Ascending aorta (tissue), 2 donors: ENCODE measurements around the gene MED13. TPM values are rescaled to one million over a fixed set of nuclear protein-coding genes. Genes with fewer than 3 reads are reported as not detected.

Experiments used
- DNase-seq, 2 donors: peaks; one replicate each; pipeline ENCODE4 v3.0.0-alpha.2; 2019; ENCODE audit warnings: low spot score in 2 of 2
- H3K27ac ChIP-seq, 2 donors: fragments of 200-600 bp; sonication (generic); one replicate each; pipeline ENCODE4 v1.5.1; 2016 to 2017; ENCODE audit warnings: mild to moderate bottlenecking in 1 of 2
- H3K27me3 ChIP-seq: fragments of 200-600 bp; sonication (generic); one replicate; pipeline ENCODE4 v1.5.1; 2017
- H3K36me3 ChIP-seq, 2 donors: fragments of 200-600 bp; sonication (generic); one replicate each; pipeline ENCODE4 v1.5.1; 2016
- H3K4me1 ChIP-seq, 2 donors: fragments of 200-600 bp; sonication (generic); one replicate each; pipeline ENCODE4 v1.5.1; 2016 to 2017; ENCODE audit warnings: mild to moderate bottlenecking in 1 of 2
- H3K4me3 ChIP-seq, 2 donors: fragments of 200-600 bp; sonication (generic); one replicate each; pipeline ENCODE4 v1.5.1; 2016 to 2017; ENCODE audit warnings: mild to moderate bottlenecking in 1 of 2
- H3K9me3 ChIP-seq, 2 donors: fragments of 200-600 bp; sonication (generic); one replicate each; pipeline ENCODE4 v1.5.1; 2016
- intact Hi-C: fragments of 100-400 bp; cut with DNase I; formaldehyde crosslinking; loops from one replicate; pipeline ENCODE4 v1.15.1; 2023
- total RNA-seq: library from RNA; depleted of rRNA; stranded (reverse); fragments of >200 nt; gene quantifications from one replicate; pipeline ENCODE4 v1.1.0, GENCODE V29; 2016
- TF ChIP-seq, protein P1 (sequence below), 3 experiments: fragments of 200-600 bp in 2 of 3; fragments of 450-650 bp in 1 of 3; sonication (generic) in 2 of 3; IDR thresholded peaks; one replicate each; pipeline ENCODE4 v1.5.1; 2016 to 2019; ENCODE audit warnings: antibody characterized with exemption in 3 of 3, mild to moderate bottlenecking in 1 of 3, moderate library complexity in 1 of 3

Gene MED13
- total RNA-seq, 1 donor from 2014 or later, result 19.5 TPM

DNA sequence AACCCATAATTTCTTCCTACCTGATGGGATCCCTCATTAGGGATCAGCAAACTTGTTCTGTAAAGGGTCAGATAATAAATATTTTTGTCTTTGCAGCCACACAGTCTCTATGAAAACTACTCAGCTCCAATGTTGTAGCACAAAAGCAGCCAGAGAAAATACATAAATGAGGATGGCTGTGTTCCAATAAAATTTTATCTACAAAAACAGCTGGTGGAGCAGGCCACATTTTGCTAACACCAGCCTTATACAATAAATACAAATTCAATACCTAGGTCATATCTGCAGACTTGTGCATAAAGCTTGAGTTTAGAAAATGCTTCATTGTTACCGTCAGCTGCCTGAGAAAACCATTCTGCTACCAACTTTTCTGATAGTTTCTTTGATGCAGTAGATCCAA lies 98.9 kb downstream of the MED13 start:
- H3K27me3 ChIP-seq, result no peaks in the 10 kb centered on the region
- H3K9me3 ChIP-seq, result no peaks in the 10 kb centered on the region
- no peak overlapping the region for H3K4me3 ChIP-seq
- TF ChIP-seq, protein P1, sequence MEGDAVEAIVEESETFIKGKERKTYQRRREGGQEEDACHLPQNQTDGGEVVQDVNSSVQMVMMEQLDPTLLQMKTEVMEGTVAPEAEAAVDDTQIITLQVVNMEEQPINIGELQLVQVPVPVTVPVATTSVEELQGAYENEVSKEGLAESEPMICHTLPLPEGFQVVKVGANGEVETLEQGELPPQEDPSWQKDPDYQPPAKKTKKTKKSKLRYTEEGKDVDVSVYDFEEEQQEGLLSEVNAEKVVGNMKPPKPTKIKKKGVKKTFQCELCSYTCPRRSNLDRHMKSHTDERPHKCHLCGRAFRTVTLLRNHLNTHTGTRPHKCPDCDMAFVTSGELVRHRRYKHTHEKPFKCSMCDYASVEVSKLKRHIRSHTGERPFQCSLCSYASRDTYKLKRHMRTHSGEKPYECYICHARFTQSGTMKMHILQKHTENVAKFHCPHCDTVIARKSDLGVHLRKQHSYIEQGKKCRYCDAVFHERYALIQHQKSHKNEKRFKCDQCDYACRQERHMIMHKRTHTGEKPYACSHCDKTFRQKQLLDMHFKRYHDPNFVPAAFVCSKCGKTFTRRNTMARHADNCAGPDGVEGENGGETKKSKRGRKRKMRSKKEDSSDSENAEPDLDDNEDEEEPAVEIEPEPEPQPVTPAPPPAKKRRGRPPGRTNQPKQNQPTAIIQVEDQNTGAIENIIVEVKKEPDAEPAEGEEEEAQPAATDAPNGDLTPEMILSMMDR (IDR thresholded peaks at IDR 0.05), result no peak
- no peak for DNase-seq
- peaks cover 63 to 83% of the 10 kb centered on the region in 2 donors for H3K36me3 ChIP-seq
- intact Hi-C loops, result no loop called here
- H3K27ac ChIP-seq, result no peak overlapping the region
- no peaks in the 10 kb centered on the region for H3K4me1 ChIP-seq

DNA sequence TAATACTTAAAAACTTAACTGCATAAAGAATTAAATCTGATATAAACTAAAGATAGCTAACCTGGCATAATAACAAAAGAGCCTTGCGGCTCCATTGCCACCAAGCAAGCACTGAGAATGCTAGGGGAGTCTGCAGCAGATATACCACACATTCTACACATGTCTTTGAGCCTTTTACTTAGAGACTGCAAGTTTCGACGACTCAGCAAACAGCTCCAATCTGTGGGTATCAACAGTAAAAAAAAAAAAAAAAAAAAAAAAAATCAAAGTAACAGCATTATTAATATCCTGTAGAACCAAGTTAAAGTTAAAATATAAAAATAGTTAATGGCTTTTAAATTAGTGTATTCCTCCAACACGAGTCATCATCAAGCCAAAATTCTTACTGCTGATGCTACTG lies 109.5 kb downstream of the MED13 start:
- no peak for DNase-seq
- intact Hi-C loops, result no loop called here
- no peak overlapping the region for H3K4me3 ChIP-seq
- H3K9me3 ChIP-seq, result no peaks in the 10 kb centered on the region
- H3K4me1 ChIP-seq, result no peaks in the 10 kb centered on the region
- peaks cover 62 to 86% of the 10 kb centered on the region in 2 donors for H3K36me3 ChIP-seq
- no peak overlapping the region for H3K27ac ChIP-seq
- H3K27me3 ChIP-seq, result no peaks in the 10 kb centered on the region
- TF ChIP-seq, protein P1 (IDR thresholded peaks at IDR 0.05), result no peak

- no peak for DNase-seq
- Histone ChIP-seq H3K4me3 (no peak overlapping the region), H3K9me3 (no peaks in the 10 kb centered on the region), H3K27me3 (no peaks in the 10 kb centered on the region), H3K27ac (no peak overlapping the region), H3K36me3 (peaks cover 68 to 74% of the 10 kb centered on the region in 2 donors), H3K4me1 (no peaks in the 10 kb centered on the region)
- intact Hi-C loops, result no loop called here
- TF ChIP-seq, protein P1 (IDR thresholded peaks at IDR 0.05), result no peak
These were observed 117.6 kb downstream of the MED13 start for GRCh38 chr17:61947367-61948078.

DNA sequence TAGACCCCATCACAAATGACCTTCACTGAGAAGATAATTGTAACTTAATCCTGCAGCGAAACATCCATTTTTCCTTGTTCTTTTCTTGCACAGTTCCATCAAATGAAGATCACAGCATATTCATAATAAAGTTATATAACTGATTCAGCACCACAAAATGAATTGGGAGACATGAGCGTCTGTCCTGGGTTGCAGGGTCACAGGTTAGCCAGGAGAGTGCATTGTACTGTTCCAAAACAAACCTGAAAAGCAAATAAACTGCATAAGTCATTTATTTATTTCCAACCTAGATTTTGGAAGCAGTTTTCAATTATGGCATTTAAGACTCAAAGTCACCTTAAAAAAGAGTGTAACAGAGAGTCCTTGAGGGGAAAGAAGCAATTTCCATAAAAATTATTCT lies 118.7 kb downstream of the MED13 start:
- intact Hi-C loops, result no loop called here
- H3K9me3 ChIP-seq, result no peaks in the 10 kb centered on the region
- no peaks in the 10 kb centered on the region for H3K27me3 ChIP-seq
- no peak overlapping the region for H3K4me3 ChIP-seq
- TF ChIP-seq, protein P1 (IDR thresholded peaks at IDR 0.05), result no peak
- DNase-seq, result no peak
- H3K27ac ChIP-seq, result no peak overlapping the region
- H3K36me3 ChIP-seq, result peaks cover 62 to 63% of the 10 kb centered on the region in 2 donors
- H3K4me1 ChIP-seq, result no peaks in the 10 kb centered on the region

DNA sequence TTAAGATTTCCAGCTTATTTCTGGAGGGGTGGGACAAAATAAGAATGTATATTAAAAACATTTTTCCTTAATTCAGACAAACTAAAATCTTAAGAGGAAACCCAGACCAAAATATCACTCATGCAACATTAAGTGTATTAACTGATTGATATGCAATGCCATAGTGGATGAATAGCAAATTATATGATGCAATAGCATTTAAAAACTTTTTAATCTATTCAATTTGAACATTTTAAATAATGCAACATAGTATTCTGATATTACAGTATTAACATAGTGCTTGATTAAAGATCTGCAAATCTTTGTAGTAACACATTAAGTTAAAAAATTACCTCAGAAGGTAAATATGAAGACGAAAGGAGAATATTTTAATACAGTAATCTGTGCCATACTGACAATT lies 122.0 kb downstream of the MED13 start:
- peaks cover 32 to 33% of the 10 kb centered on the region in 2 donors for H3K36me3 ChIP-seq
- intact Hi-C loops, result no loop called here
- H3K27me3 ChIP-seq, result no peaks in the 10 kb centered on the region
- H3K27ac ChIP-seq, result no peak overlapping the region
- DNase-seq, result no peak
- no peaks in the 10 kb centered on the region for H3K9me3 ChIP-seq
- H3K4me1 ChIP-seq, result no peaks in the 10 kb centered on the region
- no peak overlapping the region for H3K4me3 ChIP-seq
- TF ChIP-seq, protein P1 (IDR thresholded peaks at IDR 0.05), result no peak
